Suppressor macrophage treated with lipopolysaccharide for 4 hours (primary cell): ENCODE results near the gene ARHGAP27.
"Not testable (repeated sequence)": the region's sequence is repeated elsewhere in the genome, so short reads cannot be mapped to it uniquely, and the experiment has no call there.

Source experiments
- DNase-seq: peaks from one replicate; pipeline ENCODE4 v3.0.0-alpha.2; 2020

The ARHGAP27 gene

GRCh38 chr17:45353043-45353442, 79.6 kb downstream of the ARHGAP27 start:
- DNase-seq: peak; percentile 92

- no peak for DNase-seq
Measured at GRCh38 chr17:45351831-45352230, 80.8 kb downstream of the ARHGAP27 start.

GRCh38 chr17:45347444-45347843, 85.2 kb downstream of the ARHGAP27 start:
- peak; percentile 29 for DNase-seq

- no peak for DNase-seq
Measured at GRCh38 chr17:45346216-45347015, 86.3 kb downstream of the ARHGAP27 start.

GRCh38 chr17:45345554-45346215, 87.0 kb downstream of the ARHGAP27 start:
- DNase-seq: no peak

- no peak for DNase-seq
Measured at GRCh38 chr17:45345246-45345553, 87.5 kb downstream of the ARHGAP27 start.

- not testable (repeated sequence) for DNase-seq
Measured at GRCh38 chr17:45343967-45344664, 88.6 kb downstream of the ARHGAP27 start.
